GM19099 (cell line): ENCODE data around the gene RNU4-1.

Experiments used
- POLR2A ChIP-seq: IDR thresholded peaks from 3 replicates; pipeline ENCODE4 v1.6.1; 2011; ENCODE audit warnings: low read depth; ENCODE audit not compliant: insufficient read length; ENCODE audit errors: extremely low read depth

RNU4-1 gene

DNA sequence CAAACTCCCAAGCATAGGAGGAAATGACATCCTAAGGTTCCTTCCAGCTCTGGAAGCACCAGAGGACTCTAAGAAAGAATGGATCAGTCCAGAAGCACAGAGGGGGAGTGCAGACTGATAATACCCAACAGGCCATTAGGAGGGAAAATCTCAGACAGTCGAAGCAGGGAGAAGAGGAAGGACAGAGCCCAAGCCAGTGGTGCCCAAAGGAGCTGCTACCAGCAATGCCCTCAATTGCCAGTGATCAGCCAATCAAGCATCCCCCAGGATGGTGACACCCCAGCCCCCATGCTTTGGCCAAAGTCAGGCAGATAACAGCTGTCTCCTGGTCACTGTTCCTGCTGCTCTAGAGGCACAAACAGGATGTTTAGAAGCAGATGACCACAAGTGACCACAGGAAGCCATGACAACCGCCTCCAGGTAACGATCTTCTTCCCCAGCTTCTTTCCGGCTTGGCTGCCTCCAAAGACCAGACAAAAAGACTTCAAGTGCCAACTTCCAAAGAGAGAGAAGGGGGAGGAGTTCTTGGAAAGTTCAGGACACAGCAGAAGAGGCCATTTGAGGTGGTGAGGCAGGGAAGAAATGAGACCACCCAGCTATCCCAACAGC is 43.7 kb downstream of the RNU4-1 start:
- TF ChIP-seq POLR2A, result no peak

GRCh38 chr12:120247621-120248030 is 45.4 kb downstream of the RNU4-1 start:
- no peak for TF ChIP-seq POLR2A

DNA sequence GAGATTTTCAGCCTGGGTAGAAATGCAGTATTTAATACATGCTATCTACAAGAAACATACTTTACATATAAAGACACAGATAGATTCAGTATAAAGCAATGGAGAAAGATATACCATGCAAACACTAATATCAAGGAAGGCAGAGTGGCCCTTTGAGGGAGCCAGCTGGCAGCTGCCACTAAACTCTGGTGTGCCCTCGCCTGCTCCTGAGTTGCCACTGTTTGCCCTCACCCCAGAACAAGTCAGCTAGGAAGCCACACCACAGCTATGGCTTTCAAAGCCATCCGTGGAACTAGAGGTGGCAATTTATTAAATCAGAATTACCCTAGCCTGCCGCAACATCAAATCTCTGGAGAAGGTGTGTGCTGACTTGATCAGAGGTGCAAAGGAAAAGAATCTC is 45.9 kb downstream of the RNU4-1 start:
- no peak for TF ChIP-seq POLR2A
